Stimulated activated CD8-positive, alpha-beta memory T cell treated with anti-CD3 and anti-CD28 coated beads, Interleukin-4, amount 100 ng/mL, for 4 hours (primary cell): Measurements from ENCODE around the gene INHBC.

Experiments used
- DNase-seq, 2 donors: peaks; one replicate each; pipeline ENCODE4 v3.0.0-alpha.2; 2020; ENCODE audit warnings: low read depth in 2 of 2, low spot score in 1 of 2

INHBC gene

GRCh38 chr12:57467915-57468314, 33.3 kb downstream of the INHBC start:
- no peak for DNase-seq

GRCh38 chr12:57469296-57470164, 34.9 kb downstream of the INHBC start:
- no peak for DNase-seq

GRCh38 chr12:57470286-57470969, 35.8 kb downstream of the INHBC start:
- DNase-seq: no peak

- no peak for DNase-seq
These were observed 36.5 kb downstream of the INHBC start for GRCh38 chr12:57470970-57471656.

- DNase-seq: no peak
These were observed 37.1 kb downstream of the INHBC start for GRCh38 chr12:57471661-57472060.

- no peak for DNase-seq
These were observed 37.8 kb downstream of the INHBC start for GRCh38 chr12:57472391-57472790.

- DNase-seq: no peak
These were observed 38.8 kb downstream of the INHBC start for GRCh38 chr12:57473392-57473791.

GRCh38 chr12:57473886-57474285, 39.3 kb downstream of the INHBC start:
- no peak for DNase-seq

- DNase-seq: no peak
These were observed 39.8 kb downstream of the INHBC start for GRCh38 chr12:57474430-57474829.

GRCh38 chr12:57474862-57475261, 40.3 kb downstream of the INHBC start:
- no peak for DNase-seq

GRCh38 chr12:57475271-57476161, 40.9 kb downstream of the INHBC start:
- no peak for DNase-seq

GRCh38 chr12:57476162-57476992, 41.8 kb downstream of the INHBC start:
- peak in 1 of 2 donors; percentile 54 for DNase-seq

GRCh38 chr12:57476993-57477709, 42.6 kb downstream of the INHBC start:
- DNase-seq: no peak

- DNase-seq: no peak
These were observed 43.4 kb downstream of the INHBC start for GRCh38 chr12:57477710-57478681.

- DNase-seq: no peak
These were observed 44.4 kb downstream of the INHBC start for GRCh38 chr12:57479043-57479375.

GRCh38 chr12:57479376-57480115, 45.0 kb downstream of the INHBC start, which contains the start of gene ARHGAP9:
ARHGAP9 (minus strand) TSS chr12:57479866; CDS start chr12:57479406, 460 bp downstream.
- no peak for DNase-seq

GRCh38 chr12:57481671-57482070, 47.1 kb downstream of the INHBC start:
- no peak for DNase-seq
